GM18526 (cell line): ENCODE results near the gene EOGT.

Experiments used
- POLR2A ChIP-seq: IDR thresholded peaks from 3 replicates; pipeline ENCODE4 v1.6.1; 2011; ENCODE audit not compliant: insufficient read length; ENCODE audit errors: extremely low read depth

The EOGT gene

DNA sequence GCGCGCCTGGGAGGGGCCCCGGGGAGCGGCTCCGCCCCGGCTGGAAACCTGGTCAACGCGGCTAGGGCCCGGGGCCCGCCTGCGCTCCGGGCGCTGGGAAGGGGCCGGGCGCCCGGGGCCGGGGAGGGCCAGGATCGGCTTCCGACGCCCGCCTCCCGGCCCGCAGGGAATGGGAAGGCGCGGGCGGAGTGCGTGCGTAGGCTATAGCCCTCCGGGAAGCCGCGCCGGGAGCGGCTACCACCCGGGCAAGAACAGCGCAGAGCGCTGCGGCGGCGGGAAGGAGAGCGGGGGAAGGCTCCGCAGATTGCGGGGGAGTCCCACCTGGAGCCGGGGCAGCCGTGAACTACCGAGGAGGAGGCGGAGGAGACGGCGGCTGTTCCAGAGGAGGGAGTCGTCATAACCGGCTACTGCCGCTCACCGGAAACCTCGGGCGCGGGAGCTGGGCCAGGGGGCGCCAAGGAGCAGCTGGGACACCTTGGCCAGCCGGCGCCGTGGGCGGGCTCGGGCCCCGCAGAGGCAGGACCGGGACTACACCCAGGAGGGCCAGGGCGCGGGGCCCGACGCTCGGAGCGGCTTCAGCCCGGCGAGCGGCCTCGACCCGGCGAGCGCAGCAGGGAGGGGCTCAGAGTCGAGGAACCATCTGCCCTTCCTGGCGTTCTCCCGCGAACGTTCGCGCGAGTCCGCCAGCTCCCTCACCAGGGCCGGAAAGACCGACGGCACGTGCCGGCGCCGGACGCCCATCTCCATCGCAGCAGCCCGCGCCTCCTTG is at the start of gene EOGT:
Gene EOGT, minus strand, starts transcription at position 432 of the 769 bp plus-strand sequence. CDS start 3,838 bp downstream, outside the sequence.
- peak; percentile 53 for TF ChIP-seq POLR2A

DNA sequence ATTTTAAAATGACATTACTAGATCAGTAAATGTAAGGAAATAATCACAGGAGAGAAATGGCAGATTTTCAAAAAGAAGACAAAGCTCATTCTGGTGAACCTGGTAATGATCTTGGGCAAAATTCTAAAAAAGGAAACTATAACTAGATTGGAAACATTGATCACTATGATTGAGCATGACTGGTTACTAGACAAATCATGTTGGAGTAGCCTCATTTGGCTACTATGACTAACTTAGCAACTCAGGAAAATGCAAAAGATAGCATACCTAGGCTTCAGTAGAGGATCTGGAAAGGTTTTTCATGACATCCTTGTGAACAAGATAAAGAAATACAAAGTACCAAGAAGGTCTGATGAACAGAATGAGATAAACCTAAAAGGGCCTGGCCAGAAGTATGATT is 46.2 kb upstream of the EOGT start:
- TF ChIP-seq POLR2A: no peak

DNA sequence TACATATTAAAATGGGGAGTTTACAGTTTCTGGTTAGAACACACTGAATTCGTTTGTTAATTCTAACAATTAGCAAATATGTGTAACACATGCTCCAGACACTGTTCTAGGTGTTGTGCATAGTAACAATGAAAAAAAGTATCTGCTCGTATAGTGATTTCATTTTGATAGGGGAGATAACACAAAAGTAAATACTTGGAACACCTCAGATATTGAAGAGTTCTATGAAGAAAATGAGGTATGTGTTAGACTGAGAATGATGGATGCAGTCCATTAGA is 45.4 kb upstream of the EOGT start:
- TF ChIP-seq POLR2A: no peak

DNA sequence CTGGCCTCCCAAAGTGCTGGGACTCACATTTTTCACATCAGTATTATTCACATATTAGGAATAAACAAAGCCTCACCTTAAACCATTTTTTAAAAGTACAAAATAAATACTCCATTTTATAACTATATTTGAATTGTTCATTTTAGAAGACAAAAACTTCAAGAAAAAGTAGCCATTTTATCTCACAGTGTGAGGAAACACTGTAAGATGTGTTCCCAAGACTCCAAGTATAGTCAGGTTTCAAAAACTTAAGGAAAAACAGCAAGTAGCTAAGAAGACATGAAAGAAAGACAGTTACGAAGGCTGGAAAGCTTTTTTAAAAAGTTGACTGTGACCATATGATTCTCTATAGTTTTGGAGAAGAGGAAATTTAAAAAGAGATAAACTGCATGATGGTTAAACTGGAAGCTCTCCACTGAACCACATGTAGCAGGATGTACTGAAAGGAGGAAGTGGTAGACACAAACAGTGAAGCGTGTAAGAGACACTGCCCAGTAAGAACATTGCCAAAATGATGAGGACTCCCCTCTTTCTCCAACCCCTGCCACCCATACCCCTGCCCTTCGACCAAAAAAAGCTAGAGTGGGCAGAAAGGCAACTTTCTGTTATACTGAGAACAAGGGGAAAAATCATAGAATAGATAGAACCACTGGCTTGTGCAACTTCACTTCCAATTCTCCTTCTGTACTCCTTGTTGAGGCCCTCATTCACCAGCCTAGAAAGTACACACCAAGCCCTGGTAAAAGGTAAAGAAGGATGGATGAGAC is 44.9 kb upstream of the EOGT start:
- TF ChIP-seq POLR2A: no peak

DNA sequence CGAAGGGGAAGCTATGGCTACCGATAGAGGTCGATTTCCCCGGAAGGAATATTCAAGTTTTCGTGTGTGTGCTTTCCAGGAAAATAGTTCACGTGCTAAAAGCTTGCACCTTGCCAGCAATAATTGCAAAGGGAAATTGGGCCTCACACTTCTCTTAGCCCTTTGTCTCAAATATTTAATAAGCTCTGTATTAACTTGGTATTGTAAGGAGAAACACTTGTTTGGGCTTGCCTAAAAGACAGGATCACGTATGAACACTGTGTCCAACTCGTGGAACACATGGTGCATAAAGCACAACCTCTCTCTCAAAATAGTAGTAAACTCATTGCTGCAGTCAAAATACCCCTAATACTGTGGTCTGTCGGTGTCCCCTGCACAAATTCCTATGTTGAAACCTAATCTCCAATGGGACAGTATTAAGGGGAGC is 39.0 kb upstream of the EOGT start:
- TF ChIP-seq POLR2A: no peak

DNA sequence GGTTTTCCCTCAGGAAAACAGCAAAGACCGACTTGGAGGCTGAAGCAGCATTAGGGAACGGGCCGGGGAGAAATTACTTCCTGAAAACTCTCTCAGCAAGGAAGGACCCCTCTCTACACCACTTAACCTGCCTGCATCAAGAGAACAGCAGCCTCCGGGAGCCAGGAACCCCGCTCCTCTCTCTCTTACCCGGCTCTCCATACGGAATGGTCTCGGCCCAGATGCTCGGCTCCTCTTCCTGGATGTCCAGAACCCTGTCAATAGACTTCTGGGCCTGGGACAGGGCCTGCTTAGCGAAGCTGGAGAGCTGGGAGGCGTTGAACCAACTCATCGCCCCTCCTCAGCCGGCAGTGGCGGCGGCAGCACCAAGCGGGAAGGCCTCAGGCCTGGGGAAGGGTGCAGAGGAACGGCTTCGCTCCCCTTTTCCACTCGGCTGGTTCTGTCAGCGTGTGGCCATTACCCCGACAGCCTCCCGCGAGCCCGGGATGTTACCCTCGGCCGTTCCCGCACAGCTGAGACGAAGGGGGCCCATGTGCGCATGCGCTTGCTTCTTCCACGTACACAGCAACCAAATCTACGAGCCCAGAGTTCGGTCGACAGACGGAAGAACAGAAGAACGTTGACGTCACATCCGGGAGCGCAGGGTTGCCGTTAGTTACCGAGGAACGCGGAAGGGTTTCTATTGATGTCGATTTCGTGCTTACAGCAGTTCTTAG is 38.4 kb upstream of the EOGT start, which contains the start of gene TMF1:
Gene TMF1, minus strand, starts transcription at position 578 of the 716 bp plus-strand sequence. Its CDS starts 247 bp downstream, at position 331.
- TF ChIP-seq POLR2A: peak; percentile 77

DNA sequence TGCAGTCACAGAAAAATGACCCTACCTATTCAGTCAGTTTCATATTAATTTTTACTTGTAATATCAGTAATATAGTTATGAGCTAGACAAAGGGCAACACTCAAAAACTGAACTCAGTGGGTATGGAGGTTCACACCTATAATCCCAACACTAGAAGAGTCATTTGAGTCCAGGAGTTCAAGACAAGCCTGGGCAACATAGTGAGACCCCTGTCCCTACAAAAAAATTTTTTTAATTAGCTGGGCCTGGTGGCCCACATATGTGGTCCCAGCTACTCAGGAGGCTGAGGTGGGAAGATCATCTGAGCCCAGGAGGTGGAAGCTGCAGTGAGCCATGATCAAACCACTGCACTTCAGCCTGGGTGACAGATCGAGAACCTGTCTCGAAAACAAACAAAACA is 35.5 kb upstream of the EOGT start:
- no peak for TF ChIP-seq POLR2A

DNA sequence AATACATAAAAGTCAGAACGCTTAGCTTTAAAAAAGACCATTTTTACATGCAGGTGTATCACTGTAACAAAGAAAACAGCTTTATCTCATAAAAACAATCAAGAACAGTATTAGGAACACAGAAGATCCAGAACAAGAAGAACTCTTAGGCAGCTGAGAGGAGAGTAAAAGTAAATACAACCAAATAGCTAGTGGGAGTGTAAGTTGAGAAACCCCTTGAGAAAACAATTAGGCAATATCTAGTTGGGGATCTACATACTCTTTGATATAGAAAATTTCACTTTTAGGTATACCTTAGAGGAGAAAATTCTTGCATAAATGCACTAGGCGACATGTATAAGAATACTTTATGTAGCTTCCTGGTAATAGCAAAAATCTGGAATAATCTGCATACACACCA is 31.1 kb upstream of the EOGT start:
- no peak for TF ChIP-seq POLR2A

DNA sequence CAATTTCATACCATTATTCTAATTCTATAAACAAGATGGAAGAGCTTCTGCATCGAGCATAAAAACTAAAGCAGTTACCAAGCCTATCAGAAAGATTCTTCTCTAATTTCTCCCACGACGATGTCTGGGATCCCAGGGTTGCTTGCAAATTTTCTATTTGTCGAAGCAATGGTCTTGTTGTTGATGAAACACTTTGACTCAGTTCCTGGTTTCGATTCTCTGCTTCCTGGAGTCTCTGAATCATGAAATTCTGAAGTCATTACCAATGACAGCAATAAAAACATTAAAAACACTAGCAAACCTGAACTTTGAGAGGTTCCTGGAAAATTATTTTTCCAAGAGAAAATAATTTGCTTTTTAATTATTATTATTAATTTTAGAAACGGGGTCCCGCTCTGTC is 20.0 kb upstream of the EOGT start:
- no peak for TF ChIP-seq POLR2A

DNA sequence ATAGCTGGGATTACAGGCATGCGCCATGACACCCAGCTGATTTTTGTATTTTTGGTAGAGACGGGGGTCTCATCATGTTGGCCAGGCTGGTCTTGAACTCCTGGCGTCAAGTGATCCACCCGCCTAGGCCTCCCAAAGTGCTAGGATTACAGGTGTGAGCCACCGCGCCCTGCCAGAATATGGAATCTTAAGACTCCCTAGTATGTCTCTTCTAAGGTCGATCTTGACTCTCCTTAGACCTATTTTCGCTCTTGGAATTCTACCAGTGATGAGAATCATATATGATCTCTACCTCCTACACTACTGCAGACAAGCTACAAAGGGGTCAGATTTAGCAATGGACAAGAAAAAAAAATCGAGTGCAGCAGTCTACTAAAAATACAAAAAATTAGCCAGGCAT is 19.3 kb upstream of the EOGT start:
- TF ChIP-seq POLR2A: no peak

DNA sequence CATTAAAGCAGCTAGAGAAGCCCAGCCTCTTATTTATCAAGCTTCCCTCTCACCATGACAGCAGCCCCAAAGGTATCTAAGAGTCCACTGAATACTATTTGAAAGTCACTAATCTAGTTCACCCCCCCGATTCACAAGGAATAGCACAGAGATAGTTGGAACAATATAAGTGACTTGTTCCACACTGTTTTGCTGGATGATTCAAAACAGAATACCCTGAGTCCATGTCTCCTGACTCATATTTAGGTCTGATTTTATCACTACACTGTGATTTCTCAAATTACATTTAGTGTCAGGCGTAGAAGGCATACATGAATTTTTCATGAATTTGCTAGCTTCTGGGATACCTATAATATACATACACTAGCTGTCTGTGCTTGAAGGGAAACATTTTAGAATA is 18.7 kb upstream of the EOGT start:
- no peak for TF ChIP-seq POLR2A

DNA sequence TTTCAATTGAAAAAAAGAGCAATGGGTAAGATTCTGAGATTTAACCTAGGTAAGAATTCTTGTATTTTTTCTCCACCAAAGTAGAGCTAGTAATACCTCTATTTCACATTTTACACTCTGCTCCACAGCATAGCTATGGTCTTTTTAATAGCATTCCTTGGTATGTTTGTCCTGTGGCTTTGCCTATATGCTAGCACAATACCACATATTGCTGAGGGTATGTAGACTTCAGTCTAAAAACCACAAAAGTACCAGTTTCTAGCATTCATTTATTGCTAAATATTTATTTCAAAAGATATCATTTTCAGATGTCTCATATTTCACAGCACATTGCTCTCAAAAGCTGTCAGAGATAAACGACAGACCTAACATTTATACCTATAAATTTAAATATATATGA is 18.2 kb upstream of the EOGT start:
- no peak for TF ChIP-seq POLR2A

DNA sequence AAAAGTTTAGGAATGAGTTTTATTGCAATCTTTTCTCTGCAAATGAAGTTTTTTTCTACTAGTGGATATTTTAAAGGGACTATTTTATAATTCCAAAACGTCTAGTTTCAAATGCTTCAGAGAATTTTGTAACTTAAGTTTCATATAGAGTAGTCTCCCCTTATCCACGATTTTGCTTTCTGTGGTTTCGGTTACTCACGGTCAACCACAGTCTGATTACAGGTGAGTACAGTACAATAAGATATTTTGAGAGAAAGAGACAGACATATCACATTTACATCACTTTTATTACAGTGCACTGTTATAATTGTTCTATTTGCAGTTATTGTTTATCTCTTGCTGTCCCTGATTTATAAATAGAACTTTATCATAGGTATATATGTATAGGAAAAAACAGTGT is 7.4 kb upstream of the EOGT start:
- no peak for TF ChIP-seq POLR2A

DNA sequence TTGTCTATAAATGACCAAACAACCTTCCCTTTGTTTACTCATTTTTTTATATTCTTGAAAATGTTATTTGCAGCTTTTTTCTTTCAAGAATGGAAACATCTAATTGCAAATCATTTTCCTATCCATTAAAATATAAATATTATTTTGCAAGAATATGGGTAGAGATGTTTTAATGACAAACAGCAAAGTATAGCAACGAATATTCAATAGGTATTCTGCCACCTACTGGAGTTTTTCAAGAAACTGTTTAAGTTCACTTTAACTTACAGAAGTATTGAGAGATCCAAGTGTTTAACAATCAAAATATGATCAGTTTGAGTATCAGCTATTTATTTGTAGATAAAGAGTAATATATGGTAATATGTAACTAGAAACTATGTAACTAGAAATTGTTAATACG is 6.9 kb upstream of the EOGT start:
- TF ChIP-seq POLR2A: no peak

DNA sequence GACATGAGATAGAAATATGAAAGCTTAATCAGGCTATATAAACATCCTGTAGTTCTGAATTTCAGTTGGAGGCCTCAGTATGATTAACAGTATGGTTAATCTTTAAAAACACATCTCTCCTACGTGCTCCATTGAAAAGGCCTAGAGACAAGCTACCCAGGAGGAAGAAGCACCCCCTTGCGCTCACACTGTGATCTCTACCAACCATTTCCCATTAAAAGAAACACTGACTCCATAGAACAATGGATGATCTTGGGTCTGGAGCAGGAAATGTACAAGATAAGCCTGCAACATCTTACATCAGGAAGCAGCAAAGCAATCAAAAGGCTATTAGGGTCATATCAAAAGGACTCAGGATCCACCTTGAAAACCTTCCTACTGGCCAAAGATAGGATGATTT is 3.4 kb upstream of the EOGT start:
- TF ChIP-seq POLR2A: no peak

DNA sequence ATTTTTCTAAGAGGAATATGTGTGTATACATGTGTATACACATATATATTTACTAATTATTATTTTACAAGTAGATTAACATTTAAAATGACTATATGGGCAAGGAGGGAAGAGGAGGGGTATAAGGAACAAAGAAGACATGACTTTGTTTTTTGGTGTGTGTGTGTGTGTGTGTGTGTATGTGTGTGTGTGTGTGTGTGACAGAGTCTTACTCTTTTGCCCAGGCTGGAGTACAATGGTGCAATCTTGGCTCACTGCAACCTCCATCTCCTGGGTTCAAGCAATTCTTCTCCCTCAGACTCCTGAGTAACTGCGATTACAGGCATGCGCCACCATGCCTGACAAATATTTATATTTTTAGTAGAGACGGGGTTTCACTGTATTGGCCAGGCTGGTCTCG is 2.6 kb upstream of the EOGT start:
- no peak for TF ChIP-seq POLR2A

DNA sequence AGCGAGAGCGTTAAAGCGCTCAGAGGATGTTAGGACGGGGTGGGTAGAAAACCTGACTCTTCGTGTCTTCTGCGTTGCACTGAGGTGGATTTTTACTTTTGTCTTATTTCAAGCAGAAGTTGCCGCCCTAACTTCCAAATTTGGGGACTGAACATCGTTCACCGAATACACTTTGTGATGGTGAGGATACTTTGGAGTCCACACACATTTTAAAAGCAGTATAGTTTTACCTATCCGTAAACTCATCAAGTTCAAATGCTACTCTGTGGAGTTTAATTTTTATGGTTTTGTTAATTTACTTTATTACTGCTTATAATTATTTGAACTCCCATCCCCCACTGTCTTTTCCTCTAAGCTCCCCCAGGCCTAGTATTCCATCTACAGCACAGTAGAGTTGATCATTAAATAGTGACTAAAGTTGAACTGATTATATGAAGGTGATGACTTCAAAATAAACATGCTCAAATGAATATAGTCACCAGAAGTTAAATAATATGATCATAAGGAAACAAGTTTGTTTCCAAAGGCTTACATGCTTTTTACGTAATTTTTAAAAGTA is 617 bp upstream of the EOGT start:
- no peak for TF ChIP-seq POLR2A
